H1 (cell line): ENCODE data around the gene DNER. TPM values are rescaled to one million over a fixed set of nuclear protein-coding genes. Genes with fewer than 3 reads are reported as not detected.

ENCODE experiments used
- CTCF ChIA-PET: fragments of 300-600 bp; sonication (Branson Sonifier 250); formaldehyde crosslinking; loops from one replicate; lab custom pipeline; 2021; ENCODE audit not compliant: partially characterized antibody; lab: Charles Lee
- POLR2A ChIA-PET: fragments of 300-600 bp; sonication (Branson Sonifier 250); formaldehyde crosslinking; loops from one replicate; lab custom pipeline; 2021; ENCODE audit warnings: inconsistent platforms; ENCODE audit not compliant: partially characterized antibody; lab: Charles Lee
- DNase-seq, 2 experiments: peaks; one replicate each; pipeline versions ENCODE4 v3.0.0 to v3.0.0-alpha.2; 2010 to 2022; ENCODE audit warnings: low spot score in 2 of 2, low read depth in 1 of 2, mixed read lengths in 1 of 2
- FAIRE-seq: peaks from 2 replicates; lab custom pipeline; 2011; peaks lifted over from hg19 to GRCh38; lab: Jason Lieb, UNC
- H2AFZ ChIP-seq: 2 replicates; pipeline ENCODE4 v1.8.1; 2012; ENCODE audit warnings: low read length, inconsistent platforms
- H2AK5ac ChIP-seq: 2 replicates; pipeline ENCODE4 v1.6.1; 2013; ENCODE audit warnings: low read depth, low read length
- H2BK120ac ChIP-seq: replicated peaks from 2 replicates; pipeline ENCODE3; 2013; ENCODE audit warnings: low read depth, low read length, inconsistent platforms
- H2BK12ac ChIP-seq: 2 replicates; pipeline ENCODE4 v1.6.1; 2013; ENCODE audit warnings: low read depth, low read length
- H2BK15ac ChIP-seq: 2 replicates; pipeline ENCODE4 v1.6.1; 2013; ENCODE audit warnings: low read length
- H2BK20ac ChIP-seq: 2 replicates; pipeline ENCODE4 v1.6.1; 2013; ENCODE audit warnings: low read length
- H2BK5ac ChIP-seq: 2 replicates; pipeline ENCODE4 v1.6.1; 2013; ENCODE audit warnings: low read depth, low read length
- H3K14ac ChIP-seq: 2 replicates; pipeline ENCODE4 v1.6.1; 2013; ENCODE audit warnings: inconsistent platforms; ENCODE audit not compliant: insufficient read length
- H3K18ac ChIP-seq: 2 replicates; pipeline ENCODE4 v1.6.1; 2013; ENCODE audit warnings: low read length; ENCODE audit errors: extremely low read depth
- H3K23ac ChIP-seq: 2 replicates; pipeline ENCODE4 v1.6.1; 2013; ENCODE audit warnings: inconsistent platforms; ENCODE audit not compliant: insufficient read length
- H3K23me2 ChIP-seq: 2 replicates; pipeline ENCODE4 v1.6.1; 2013; ENCODE audit warnings: low read depth, low read length
- H3K27ac ChIP-seq: 2 replicates; pipeline ENCODE4 v1.6.1; 2011; ENCODE audit warnings: low read depth, low read length, inconsistent platforms
- H3K27me3 ChIP-seq, 4 experiments: replicated peaks in 1 of 4; 1 replicate in 1 of 4; 2 replicates in 3 of 4; pipeline versions ENCODE4 v1.6.1 to v1.8.1; 2011 to 2013; ENCODE audit warnings: low read length in 3 of 4, mild to moderate bottlenecking in 3 of 4, inconsistent platforms in 2 of 4, mixed read lengths in 2 of 4, moderate library complexity in 1 of 4; ENCODE audit not compliant: control insufficient read depth in 3 of 4, insufficient read depth in 3 of 4; ENCODE audit errors: extremely low read depth in 1 of 4
- H3K36me3 ChIP-seq, 4 experiments: 2 replicates each; pipeline versions ENCODE4 v1.6.1 to v1.8.1; 2011 to 2013; ENCODE audit warnings: mild to moderate bottlenecking in 4 of 4, low read length in 3 of 4, moderate library complexity in 2 of 4, control low read depth in 1 of 4, inconsistent platforms in 1 of 4; ENCODE audit not compliant: insufficient read depth in 4 of 4, control insufficient read depth in 2 of 4
- H3K4ac ChIP-seq: replicated peaks from 2 replicates; pipeline ENCODE3; 2013; ENCODE audit warnings: low read length, low read depth, mixed read lengths, inconsistent platforms; ENCODE audit not compliant: insufficient read length
- H3K4me1 ChIP-seq, 4 experiments: replicated peaks in 1 of 4; 1 replicate in 1 of 4; 2 replicates in 3 of 4; pipeline versions ENCODE4 v1.6.1 to v1.8.1; 2011 to 2013; ENCODE audit warnings: low read length in 3 of 4, inconsistent platforms in 2 of 4, mixed read lengths in 1 of 4; ENCODE audit not compliant: insufficient read depth in 4 of 4, control insufficient read depth in 3 of 4
- H3K4me2 ChIP-seq, 2 experiments: 2 replicates each; pipeline versions ENCODE4 v1.6.1 to v1.8.1; 2011 to 2013; ENCODE audit warnings: low read depth in 2 of 2, low read length in 2 of 2, control low read depth in 1 of 2, inconsistent platforms in 1 of 2, mild to moderate bottlenecking in 1 of 2; ENCODE audit not compliant: insufficient read depth in 1 of 2
- H3K4me3 ChIP-seq, 4 experiments: fragments of 200-600, 300-600 bp in 1 of 4; sonication (generic), shearing (Covaris generic), sonication (Bioruptor Twin) in 1 of 4; 2 replicates each; pipeline versions ENCODE4 v1.5.1 to v1.8.1; 2011 to 2016; ENCODE audit warnings: low read length in 4 of 4, low read depth in 3 of 4, control low read depth in 2 of 4, inconsistent platforms in 2 of 4, mild to moderate bottlenecking in 2 of 4, mixed read lengths in 1 of 4, moderate library complexity in 1 of 4; ENCODE audit not compliant: insufficient read depth in 2 of 4; ENCODE audit errors: extremely low read depth in 1 of 4
- H3K56ac ChIP-seq: replicated peaks from 2 replicates; pipeline ENCODE3; 2013; ENCODE audit warnings: low read depth, mild to moderate bottlenecking, mixed read lengths, low read length, inconsistent platforms; ENCODE audit not compliant: insufficient read length
- H3K79me1 ChIP-seq: 2 replicates; pipeline ENCODE4 v1.6.1; 2013; ENCODE audit warnings: low read depth, low read length, control low read depth
- H3K79me2 ChIP-seq, 2 experiments: 2 replicates each; pipeline versions ENCODE4 v1.6.1 to v1.8.1; 2012 to 2013; ENCODE audit warnings: low read length in 2 of 2, mild to moderate bottlenecking in 2 of 2, inconsistent platforms in 1 of 2; ENCODE audit not compliant: insufficient read depth in 2 of 2, control insufficient read depth in 1 of 2
- H3K9ac ChIP-seq, 4 experiments: replicated peaks in 1 of 4; 1 replicate in 1 of 4; 2 replicates in 3 of 4; pipeline versions ENCODE4 v1.6.1 to v1.8.1; 2011 to 2013; ENCODE audit warnings: low read depth in 3 of 4, low read length in 3 of 4, control low read depth in 2 of 4, mild to moderate bottlenecking in 2 of 4, moderate library complexity in 2 of 4, inconsistent platforms in 1 of 4; ENCODE audit errors: extremely low read depth in 1 of 4
- H3K9me3 ChIP-seq, 2 experiments: 2 replicates each; pipeline versions ENCODE4 v1.6.1 to v1.8.1; 2012 to 2013; ENCODE audit warnings: mild to moderate bottlenecking in 2 of 2, moderate library complexity in 2 of 2, control low read depth in 1 of 2, inconsistent platforms in 1 of 2, low read depth in 1 of 2, low read length in 1 of 2, mixed read lengths in 1 of 2; ENCODE audit not compliant: insufficient read depth in 2 of 2
- H4K20me1 ChIP-seq, 2 experiments: replicated peaks in 1 of 2; 2 replicates each; pipeline versions ENCODE3 to v1.8.1; 2011 to 2013; ENCODE audit warnings: inconsistent platforms in 2 of 2, low read length in 2 of 2, mild to moderate bottlenecking in 1 of 2; ENCODE audit not compliant: insufficient read depth in 2 of 2, control insufficient read depth in 1 of 2
- H4K5ac ChIP-seq: 2 replicates; pipeline ENCODE4 v1.6.1; 2013; ENCODE audit warnings: low read length, low read depth, mixed read lengths, inconsistent platforms; ENCODE audit not compliant: insufficient read length
- H4K8ac ChIP-seq: 2 replicates; pipeline ENCODE4 v1.8.0; 2013; ENCODE audit warnings: mild to moderate bottlenecking, moderate library complexity, low read length, inconsistent platforms; ENCODE audit not compliant: insufficient read depth; ENCODE audit errors: extremely low read depth
- H4K91ac ChIP-seq: replicated peaks from 2 replicates; pipeline ENCODE3; 2013; ENCODE audit warnings: low read length, mixed read lengths, inconsistent platforms; ENCODE audit not compliant: insufficient read length
- WGBS, 2 experiments: shearing (Covaris generic) in 1 of 2; methylation state at CpG; one replicate each; pipeline versions ENCODE4 v1.1.6 to v1.1.7; 2013 to 2015; ENCODE audit warnings: low lambda C conversion rate in 2 of 2, mixed read lengths in 2 of 2, inconsistent platforms in 1 of 2, low coverage in 1 of 2, missing lambda C conversion rate in 1 of 2; ENCODE audit not compliant: insufficient replicate concordance in 2 of 2, insufficient coverage in 1 of 2, insufficient read length in 1 of 2; ENCODE audit errors: extremely low coverage in 1 of 2, missing lambda C conversion rate in 1 of 2; 5-methylcytosine and 5-hydroxymethylcytosine counted together
- polyA plus RNA-seq, 7 experiments: library from polyadenylated mRNA; depleted of rRNA in 3 of 7; stranded (reverse) in 5 of 7; unstranded in 2 of 7; fragments of >200 nt in 5 of 7; fragments of 200-250 nt in 2 of 7; gene quantifications; 1 replicate in 5 of 7; 2 replicates in 1 of 7; 4 replicates in 1 of 7; pipeline versions ENCODE4 v1.2.1 to v1.2.3, GENCODE V29; 2011 to 2013; ENCODE audit warnings: missing spikeins in 2 of 7, mixed read lengths in 2 of 7
- total RNA-seq: library from RNA; stranded (reverse); fragmentation: NEBNext Ultra II Directional; extraction: Animal tissue kit (Norgen Biotek cat#: 25700); gene quantifications from 2 replicates; pipeline ENCODE4 v1.2.1, GENCODE V29; 2021

The DNER gene
- total and polyA plus RNA-seq, 2 of the 8 experiments (the other 6 are each of a cell fraction or from before 2014, with no cell fraction given), result 6.8 to 16.3 TPM

DNA sequence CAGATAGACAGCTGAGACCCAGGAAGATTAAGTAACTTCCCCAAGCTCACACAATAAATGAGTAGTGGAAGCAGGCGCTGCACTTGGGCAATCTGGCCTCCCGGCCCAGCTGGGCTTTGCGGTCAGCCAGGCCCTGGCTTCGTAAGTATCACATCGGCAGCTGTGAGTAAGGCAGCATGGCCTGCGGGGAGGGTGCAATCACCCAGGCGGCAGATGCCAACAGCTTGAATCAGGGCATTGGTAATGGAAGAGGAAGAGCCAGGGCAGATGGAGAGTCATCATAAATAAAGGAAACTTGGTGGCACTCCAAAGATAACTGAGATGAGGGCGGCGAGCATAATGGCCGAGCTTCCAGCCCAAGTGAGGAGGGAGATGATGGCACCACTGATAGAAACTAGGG lies 225.3 kb downstream of the DNER start:
- ChIA-PET POLR2A (interaction anchor here (0.6 kb wide), 1 partner anchor 26 kb away, joined by 3 read pairs; no protein-coding TSS in a partner anchor), CTCF (interaction anchor here (1.2 to 1.3 kb wide), 2 partner anchors 12 to 146 kb away, joined by 3 to 5 read pairs; no protein-coding TSS in a partner anchor)
- Histone ChIP-seq H3K4me1 (peaks cover 1 to 13% (median 4%) of the 10 kb centered on the region in 4 experiments; a peak in 6 of 7 replicates), H3K4ac (no peak overlapping the region), H3K4me2 (no peak overlapping the region), H4K5ac (no peak overlapping the region), H2BK5ac (no peak overlapping the region), H2BK20ac (no peak overlapping the region), H3K18ac (no peak overlapping the region), H3K27me3 (no peaks in the 10 kb centered on the region), H2AK5ac (no peak overlapping the region), H3K14ac (no peak overlapping the region), H3K27ac (no peak overlapping the region), H4K91ac (no peak overlapping the region), H2AFZ (no peak overlapping the region), H3K9ac (no peak overlapping the region), H3K36me3 (0 out of 8 replicates have a peak, but pooled peaks cover 0 to 3% (median 0%) of the 10 kb centered on the region in 4 experiments), H3K56ac (no peak overlapping the region), H3K79me1 (no peaks in the 10 kb centered on the region), H2BK15ac (peak overlapping the region; percentile 5; the same call in 1 of the 2 replicates), H3K23ac (no peak overlapping the region), H4K8ac (no peak overlapping the region), H3K79me2 (no peaks in the 10 kb centered on the region), H3K4me3 (no peak overlapping the region), H3K9me3 (0 out of 4 replicates have a peak, but pooled peaks cover 0 to 7% of the 10 kb centered on the region in 2 experiments), H2BK12ac (no peak overlapping the region), H4K20me1 (no peaks in the 10 kb centered on the region), H3K23me2 (no peaks in the 10 kb centered on the region; the same call in 1 of the 2 replicates), H2BK120ac (no peak overlapping the region)
- WGBS, 2 experiments, result 85% methylated on average over 10 of the region's 10 CpGs; no CpG with 5 or more reads in 1 of the 2 experiments
- DNase-seq, result no peak
- no peak for FAIRE-seq
